GM12878 (cell line): ENCODE measurements around the gene CLDN5. TPM values are rescaled to one million over a fixed set of nuclear protein-coding genes. Genes with fewer than 3 reads are reported as not detected.
A peak's percentile ranks its signal among the peaks of the same experiment; 100 is the strongest.

Experiments
- ATAC-seq: fragments of 200-7000 bp; cut with Tn5 transposase; 3 replicates; pipeline ENCODE4 v1.9.1; 2020; ENCODE audit warnings: mild to moderate bottlenecking, moderate library complexity
- BruUV-seq: library from RNA; stranded (reverse); fragments of 400-500 nt; replicated peaks from 2 replicates; lab custom pipeline; 2021; lab: Mats Ljungman, UMichigan
- CTCF ChIA-PET: fragments of 300-600 bp; sonication (Branson Sonifier 250); formaldehyde crosslinking; extraction: SDS; loops from one replicate; lab custom pipeline; 2021; ENCODE audit warnings: inconsistent platforms; lab: Yijun Ruan, JAX
- POLR2A ChIA-PET: fragments of 350-600 bp; formaldehyde crosslinking; extraction: SDS; loops from one replicate; lab custom pipeline; 2021; ENCODE audit warnings: inconsistent platforms; lab: Charles Lee
- RAD21 ChIA-PET: fragments of 300-600 bp; sonication (Branson Sonifier 250); formaldehyde crosslinking; loops from one replicate; lab custom pipeline; 2023; ENCODE audit warnings: antibody characterized with exemption; ENCODE audit not compliant: unreplicated experiment; lab: Charles Lee
- SMC1A ChIA-PET: fragments of 300-600 bp; sonication (Branson Sonifier 250); formaldehyde crosslinking; loops from one replicate; lab custom pipeline; 2023; ENCODE audit not compliant: unreplicated experiment, uncharacterized antibody; lab: Charles Lee
- DNase-seq: peaks from one replicate; pipeline ENCODE4 v3.0.0-alpha.2; 2011; ENCODE audit warnings: low read depth, low spot score
- FAIRE-seq: peaks from 3 replicates; lab custom pipeline; 2011; peaks lifted over from hg19 to GRCh38; lab: Jason Lieb, UNC
- H2AFZ ChIP-seq: 2 replicates; pipeline ENCODE4 v1.6.0; 2011; ENCODE audit warnings: low read depth, low read length, control low read depth; ENCODE audit not compliant: control insufficient read depth
- H3K27ac ChIP-seq: 2 replicates; pipeline ENCODE4 v1.5.1; 2011; ENCODE audit warnings: control low read depth; ENCODE audit not compliant: control insufficient read depth, insufficient read depth
- H3K27me3 ChIP-seq, 2 experiments: replicated peaks in 1 of 2; 2 replicates each; pipeline versions ENCODE4 v1.6.0 to v1.6.1; 2011; ENCODE audit warnings: low read length in 1 of 2; ENCODE audit not compliant: control insufficient read depth in 2 of 2, insufficient read depth in 2 of 2
- H3K36me3 ChIP-seq, 2 experiments: 2 replicates each; pipeline ENCODE4 v1.5.1; 2011; ENCODE audit warnings: low read length in 1 of 2; ENCODE audit not compliant: control insufficient read depth in 2 of 2, insufficient read depth in 2 of 2
- H3K4me1 ChIP-seq: 2 replicates; pipeline ENCODE4 v1.6.1; 2011; ENCODE audit warnings: mild to moderate bottlenecking, low read length, moderate library complexity, mixed read lengths; ENCODE audit not compliant: control insufficient read depth, insufficient read depth
- H3K4me2 ChIP-seq: 2 replicates; pipeline ENCODE4 v1.6.0; 2011; ENCODE audit warnings: control low read depth; ENCODE audit not compliant: control insufficient read depth, insufficient read depth
- H3K4me3 ChIP-seq: fragments of 200-600 bp; sonication (generic); 2 replicates; pipeline ENCODE4 v1.5.1; 2016
- H3K79me2 ChIP-seq: 2 replicates; pipeline ENCODE4 v1.6.0; 2011; ENCODE audit warnings: low read length; ENCODE audit not compliant: control insufficient read depth, insufficient read depth
- H3K9ac ChIP-seq: 2 replicates; pipeline ENCODE4 v1.8.0; 2011; ENCODE audit warnings: low read length, control low read depth, mixed read lengths; ENCODE audit not compliant: control insufficient read depth, insufficient read depth
- H3K9me3 ChIP-seq: replicated peaks from 3 replicates; pipeline ENCODE4 v1.5.1; 2011; ENCODE audit warnings: mild to moderate bottlenecking, low read length; ENCODE audit not compliant: control insufficient read depth, insufficient read depth
- H4K20me1 ChIP-seq: 2 replicates; pipeline ENCODE4 v1.6.0; 2011; ENCODE audit not compliant: control insufficient read depth, insufficient read depth
- BMI1 ChIP-seq: fragments of 450-650 bp; IDR thresholded peaks from 2 replicates; pipeline ENCODE4 v1.6.1; 2016; ENCODE audit warnings: mild to moderate bottlenecking, moderate library complexity, borderline replicate concordance
- CREB1 ChIP-seq: IDR thresholded peaks from 2 replicates; pipeline ENCODE4 v1.6.1; 2012; ENCODE audit warnings: low read depth, mild to moderate bottlenecking, inconsistent platforms
- CREM ChIP-seq: IDR thresholded peaks from 2 replicates; pipeline ENCODE4 v1.6.1; 2014; ENCODE audit warnings: antibody characterized with exemption, low read depth
- FOXK2 ChIP-seq: fragments of 450-650 bp; IDR thresholded peaks from 2 replicates; pipeline ENCODE4 v1.6.1; 2017; ENCODE audit warnings: mild to moderate bottlenecking, moderate library complexity
- IRF5 ChIP-seq: fragments of 450-650 bp; IDR thresholded peaks from 2 replicates; pipeline ENCODE4 v1.6.1; 2017; ENCODE audit warnings: borderline replicate concordance
- PAX5 ChIP-seq: IDR thresholded peaks from 2 replicates; pipeline ENCODE4 v1.6.1; 2011; ENCODE audit warnings: low read depth, low read length, borderline replicate concordance
- PKNOX1 ChIP-seq: fragments of 450-650 bp; IDR thresholded peaks from 2 replicates; pipeline ENCODE4 v1.6.1; 2016; ENCODE audit warnings: mild to moderate bottlenecking
- PML ChIP-seq: IDR thresholded peaks from 2 replicates; pipeline ENCODE4 v1.6.1; 2012; ENCODE audit warnings: low read length, inconsistent platforms
- SMAD5 ChIP-seq: IDR thresholded peaks from 2 replicates; pipeline ENCODE4 v1.6.1; 2016; ENCODE audit warnings: antibody characterized with exemption, low read depth
- SREBF1 ChIP-seq: IDR thresholded peaks from 2 replicates; pipeline ENCODE4 v1.6.1; 2012; ENCODE audit warnings: mild to moderate bottlenecking, low read length
- ZNF592 ChIP-seq: fragments of 450-650 bp; IDR thresholded peaks from 2 replicates; pipeline ENCODE4 v1.6.1; 2017; ENCODE audit warnings: mild to moderate bottlenecking, moderate library complexity
- WGBS: methylation state at CpG from one replicate; pipeline ENCODE4 v1.1.6; 2016; ENCODE audit warnings: low lambda C conversion rate; ENCODE audit not compliant: insufficient replicate concordance, insufficient coverage; ENCODE audit errors: missing lambda C conversion rate; 5-methylcytosine and 5-hydroxymethylcytosine counted together
- in situ Hi-C: fragments of 300-500 bp; cut with MboI; formaldehyde crosslinking; loops from 9 replicates; pipeline ENCODE4 v1.14.3; 2018; ENCODE audit warnings: mixed read lengths
- intact Hi-C: fragments of 100-400 bp; cut with micrococcal nuclease; formaldehyde crosslinking; loops from one replicate; pipeline ENCODE4 v1.14.2; 2022; ENCODE audit not compliant: unreplicated experiment
- polyA plus RNA-seq, 11 experiments: library from polyadenylated mRNA; depleted of rRNA in 4 of 11; unstranded in 6 of 11; stranded (reverse) in 5 of 11; fragments of >200 nt; fragmentation: Nextera tagmentation in 4 of 11; fragmentation: Illumina TruSeq in 1 of 11; extraction: Ambion mirVana in 4 of 11; extraction: Trizol in 1 of 11; gene quantifications; 1 replicate in 1 of 11; 2 replicates in 10 of 11; pipeline versions ENCODE4 v1.2.1 to v1.2.3, GENCODE V29; 2011 to 2016; ENCODE audit warnings: inconsistent platforms in 2 of 11, missing spikeins in 2 of 11, low read depth in 1 of 11
- total RNA-seq, 4 experiments: library from RNA; depleted of rRNA in 3 of 4; stranded (reverse); fragments of >200 nt in 3 of 4; fragmentation: Illumina TruSeq in 1 of 4; extraction: Trizol in 1 of 4; gene quantifications; 2 replicates each; pipeline versions ENCODE4 v1.2.1 to v1.2.3, GENCODE V29; 2013 to 2021
- TF ChIP-seq, protein P1 (sequence below): fragments of 450-650 bp; IDR thresholded peaks from 2 replicates; pipeline ENCODE4 v1.6.1; 2016; ENCODE audit warnings: mild to moderate bottlenecking

Gene CLDN5
- total and polyA plus RNA-seq, 10 of the 15 experiments (the other 5 are each of a cell fraction or from before 2014, with no cell fraction given), result 0.15 TPM; not detected in 9

DNA sequence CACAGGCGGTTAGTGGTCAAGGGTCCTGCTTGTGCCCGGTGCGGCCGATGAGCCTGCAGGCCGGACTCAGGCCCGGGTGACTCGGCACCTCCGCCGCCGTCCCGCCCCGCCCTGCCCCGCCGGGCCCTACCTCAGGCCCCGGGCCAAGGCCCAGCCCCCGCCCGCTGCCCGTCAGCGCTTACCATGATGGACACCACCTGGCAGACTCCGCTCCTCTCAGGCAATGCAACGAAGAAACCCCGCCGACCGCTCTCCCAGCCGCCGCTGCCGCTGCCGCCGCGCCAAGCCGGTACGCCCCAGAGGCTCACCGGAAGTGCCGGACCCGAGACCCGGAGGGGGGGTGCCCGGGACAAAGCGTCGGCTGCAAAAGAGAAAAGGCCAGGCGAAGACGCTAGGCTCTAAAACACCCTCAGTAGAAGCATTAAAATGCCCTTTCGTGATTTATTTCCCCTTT is 45.3 kb downstream of the CLDN5 start, which contains the start of gene UFD1:
Gene UFD1 (minus strand): TSS at position 293 of the 454 bp plus-strand sequence. CDS start 108 bp downstream, at position 185.
- in situ Hi-C loops (no loop called here), intact Hi-C loops (loop anchor here (1.0 to 10.0 kb wide), 4 partner anchors 30 to 184 kb away; partner anchors contain the start of genes CLTCL1 and MRPL40)
- Histone ChIP-seq H3K4me2 (peak within 1 kb of the TSS; percentile 85), H3K27me3 (no peaks in the 10 kb centered on the region), H4K20me1 (no peaks in the 10 kb centered on the region; the same call in 1 of the 2 replicates), H3K9ac (peak within 1 kb of the TSS; percentile 80), H3K27ac (peak within 1 kb of the TSS; percentile 97), H2AFZ (peak within 1 kb of the TSS; percentile 97), H3K79me2 (peaks cover 39% of the 10 kb centered on the region), H3K36me3 (peaks cover 5 to 10% of the 10 kb centered on the region in 2 experiments; a peak in 3 of 4 replicates), H3K9me3 (no peaks in the 10 kb centered on the region), H3K4me3 (peak within 1 kb of the TSS; percentile 97), H3K4me1 (no peaks in the 10 kb centered on the region)
- no peak for FAIRE-seq
- ChIA-PET RAD21 (interaction anchor here (1.0 to 3.6 kb wide), 9 partner anchors 48 to 361 kb away, joined by 3 to 25 read pairs (median 4); partner anchors contain the start of genes ESS2, HIRA, MRPL40 and SLC25A1), SMC1A (interaction anchor here (1.0 to 3.8 kb wide), 6 partner anchors 23 to 300 kb away, joined by 3 to 19 read pairs (median 4); partner anchors contain the start of gene SLC25A1), CTCF (interaction anchor here (1.0 to 3.2 kb wide), 9 partner anchors 45 to 335 kb away, joined by 3 to 36 read pairs (median 5); partner anchors contain the start of genes ESS2 and SLC25A1), POLR2A (interaction anchor here (0.7 to 1.5 kb wide), 7 partner anchors 28 to 304 kb away, joined by 3 to 4 read pairs (median 3); partner anchors contain the start of genes C22orf39 and MRPL40)
- DNase-seq, result no peak
- 2% methylated on average over 27 of the region's 42 CpGs for WGBS
- no TSS peak for BruUV-seq
- ATAC-seq, result peak; percentile 82
- TF ChIP-seq FOXK2 (peak; percentile 98), PAX5 (no peak), ZNF592 (no peak), CREM (no peak), PML (no peak), PKNOX1 (peak; percentile 69), CREB1 (no peak), SREBF1 (peak; percentile 99), SMAD5 (no peak), IRF5 (no peak), BMI1 (no peak)
- TF ChIP-seq, protein P1, sequence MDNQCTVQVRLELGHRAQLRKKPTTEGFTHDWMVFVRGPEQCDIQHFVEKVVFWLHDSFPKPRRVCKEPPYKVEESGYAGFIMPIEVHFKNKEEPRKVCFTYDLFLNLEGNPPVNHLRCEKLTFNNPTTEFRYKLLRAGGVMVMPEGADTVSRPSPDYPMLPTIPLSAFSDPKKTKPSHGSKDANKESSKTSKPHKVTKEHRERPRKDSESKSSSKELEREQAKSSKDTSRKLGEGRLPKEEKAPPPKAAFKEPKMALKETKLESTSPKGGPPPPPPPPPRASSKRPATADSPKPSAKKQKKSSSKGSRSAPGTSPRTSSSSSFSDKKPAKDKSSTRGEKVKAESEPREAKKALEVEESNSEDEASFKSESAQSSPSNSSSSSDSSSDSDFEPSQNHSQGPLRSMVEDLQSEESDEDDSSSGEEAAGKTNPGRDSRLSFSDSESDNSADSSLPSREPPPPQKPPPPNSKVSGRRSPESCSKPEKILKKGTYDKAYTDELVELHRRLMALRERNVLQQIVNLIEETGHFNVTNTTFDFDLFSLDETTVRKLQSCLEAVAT, result no peak
